Small intestine (tissue), 7 donors: Measurements from ENCODE around the gene RB1. TPM values are rescaled to one million over a fixed set of nuclear protein-coding genes. Genes with fewer than 3 reads are reported as not detected.
"Not testable (repeated sequence)": the region's sequence is repeated elsewhere in the genome, so short reads cannot be mapped to it uniquely, and the experiment has no call there.

Source experiments
- DNase-seq, 2 donors: peaks; one replicate each; pipeline versions ENCODE4 v3.0.0 to v3.0.0-alpha.2; 2013
- FAIRE-seq: peaks from 2 replicates; lab custom pipeline; 2012; peaks lifted over from hg19 to GRCh38; lab: Jason Lieb, UNC
- H3K27ac ChIP-seq, 3 donors: one replicate each; pipeline ENCODE4 v1.5.1; 2013; ENCODE audit warnings: low read length in 2 of 3, mild to moderate bottlenecking in 2 of 3, control low read depth in 1 of 3, inconsistent platforms in 1 of 3, low read depth in 1 of 3, moderate library complexity in 1 of 3
- H3K27me3 ChIP-seq, 3 donors: one replicate each; pipeline ENCODE4 v1.6.1; 2013; ENCODE audit warnings: low read length in 3 of 3, inconsistent platforms in 1 of 3; ENCODE audit not compliant: control insufficient read depth in 3 of 3, insufficient read depth in 3 of 3
- H3K36me3 ChIP-seq, 3 donors: one replicate each; pipeline ENCODE4 v1.6.1; 2013; ENCODE audit warnings: low read length in 3 of 3, inconsistent platforms in 1 of 3, low read depth in 1 of 3, mild to moderate bottlenecking in 1 of 3, moderate library complexity in 1 of 3; ENCODE audit not compliant: control insufficient read depth in 3 of 3, insufficient read depth in 2 of 3
- H3K4me1 ChIP-seq, 3 donors: one replicate each; pipeline ENCODE4 v1.6.1; 2013; ENCODE audit warnings: low read length in 2 of 3, inconsistent platforms in 1 of 3, low read depth in 1 of 3, mild to moderate bottlenecking in 1 of 3, moderate library complexity in 1 of 3; ENCODE audit not compliant: control insufficient read depth in 3 of 3, insufficient read depth in 2 of 3
- H3K4me3 ChIP-seq, 3 donors: one replicate each; pipeline ENCODE4 v1.5.1; 2013; ENCODE audit warnings: low read length in 3 of 3, control low read depth in 1 of 3, inconsistent platforms in 1 of 3, low read depth in 1 of 3, mild to moderate bottlenecking in 1 of 3, moderate library complexity in 1 of 3
- H3K9me3 ChIP-seq, 2 donors: one replicate each; pipeline ENCODE4 v1.6.1; 2013; ENCODE audit warnings: low read depth in 1 of 2, low read length in 1 of 2; ENCODE audit not compliant: control insufficient read depth in 2 of 2, insufficient read depth in 1 of 2
- WGBS, 3 donors: extraction: QIAGEN DNeasy Blood & Tissue Kit; methylation state at CpG; one replicate each; pipeline ENCODE4 v1.1.7; 2013; 5-methylcytosine and 5-hydroxymethylcytosine counted together
- polyA plus RNA-seq, 4 donors: library from polyadenylated mRNA; stranded (reverse) in 3 of 4; unstranded in 1 of 4; fragments of 200-250 nt in 3 of 4; fragments of 120-200 nt in 1 of 4; gene quantifications; one replicate each; pipeline versions ENCODE4 v1.2.1 to v1.2.3, GENCODE V29; 2013
- donor health status: healthy with polysubstance abuse.
- donor health status: control.
- donor health status: control.
- donor health status: Bipolar disorder and iron deficiency.
- donor health status: healthy.

The RB1 gene
- polyA plus RNA-seq, 4 donors, result 11.9 to 33.6 (median 20.2) TPM

DNA sequence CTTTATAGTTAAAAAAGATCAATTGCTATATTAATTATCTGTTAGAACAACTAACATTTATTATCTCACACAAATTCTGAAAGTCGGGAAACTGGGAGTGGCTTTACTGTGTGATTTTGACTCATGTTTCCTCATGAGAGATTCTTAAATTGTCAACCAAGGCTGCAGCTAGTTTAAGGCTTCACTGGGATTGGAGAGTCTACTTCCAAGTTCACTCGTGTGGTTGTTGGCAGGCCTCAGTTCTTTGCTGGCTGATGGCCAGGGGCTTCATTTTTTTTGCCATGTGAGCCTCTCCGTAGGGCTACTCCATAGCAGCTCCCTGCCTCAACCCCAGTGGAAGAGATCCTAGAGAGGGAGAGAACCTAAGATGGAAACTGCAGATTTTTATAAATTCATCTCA is 133.8 kb downstream of the RB1 start:
- FAIRE-seq, result no peak

DNA sequence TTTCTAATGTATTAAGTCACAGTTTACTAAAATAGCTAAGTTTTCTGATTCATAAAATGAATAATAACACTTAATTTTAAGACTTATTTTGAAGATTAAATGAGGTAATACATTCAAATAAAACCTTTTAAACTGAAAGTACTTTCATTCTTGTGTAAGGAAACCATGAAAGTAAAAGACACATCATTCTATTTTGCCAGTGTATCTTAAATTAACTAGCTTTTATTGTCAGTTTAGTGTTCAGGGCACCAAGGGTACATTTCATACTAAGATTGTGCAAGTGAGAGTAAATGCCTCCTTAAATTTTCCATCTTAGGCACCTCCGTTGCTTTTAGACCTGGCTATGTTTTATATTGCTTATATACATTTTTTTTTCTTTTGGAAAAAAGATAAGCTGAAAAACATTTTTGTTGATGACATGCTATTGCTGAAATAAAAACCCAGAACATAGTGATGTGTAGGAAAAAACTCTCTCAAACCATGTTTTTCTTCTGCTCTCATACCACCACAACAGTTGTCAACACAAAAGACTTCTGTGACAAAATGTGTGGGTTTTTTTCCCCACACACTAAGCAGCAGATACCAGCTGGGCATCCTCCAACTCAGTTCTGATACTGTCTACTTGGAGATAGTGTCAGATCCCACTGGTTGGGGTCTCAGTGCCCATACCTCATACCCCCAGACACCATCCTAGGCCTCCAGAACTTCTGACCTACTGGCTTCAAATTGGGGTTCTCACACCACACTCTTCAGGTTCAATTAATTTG is 140.1 kb downstream of the RB1 start:
- WGBS, 3 donors, result 75 to 86% (median 80%) methylated on average over 1 of the region's 1 CpG
- Histone ChIP-seq H3K27ac (no peak overlapping the region), H3K4me3 (no peak overlapping the region), H3K36me3 (no peaks in the 10 kb centered on the region), H3K9me3 (no peaks in the 10 kb centered on the region), H3K27me3 (no peaks in the 10 kb centered on the region), H3K4me1 (no peaks in the 10 kb centered on the region)
- no peak for DNase-seq
- FAIRE-seq, result peak; percentile 98

More for the DNA sequence above, 133.8 kb downstream of the RB1 start:
- H3K36me3 ChIP-seq, result no peaks in the 10 kb centered on the region
- 40 to 60% (median 59%) methylated on average over 3 of the region's 3 CpGs for WGBS, 3 donors
- H3K9me3 ChIP-seq, result no peaks in the 10 kb centered on the region
- H3K4me3 ChIP-seq, result no peak overlapping the region
- DNase-seq, result no peak
- H3K27ac ChIP-seq, result peak overlapping the region in 1 of 3 donors; percentile 9
- no peaks in the 10 kb centered on the region for H3K27me3 ChIP-seq
- peaks cover 0 to 3% (median 0%) of the 10 kb centered on the region in 3 donors for H3K4me1 ChIP-seq

DNA sequence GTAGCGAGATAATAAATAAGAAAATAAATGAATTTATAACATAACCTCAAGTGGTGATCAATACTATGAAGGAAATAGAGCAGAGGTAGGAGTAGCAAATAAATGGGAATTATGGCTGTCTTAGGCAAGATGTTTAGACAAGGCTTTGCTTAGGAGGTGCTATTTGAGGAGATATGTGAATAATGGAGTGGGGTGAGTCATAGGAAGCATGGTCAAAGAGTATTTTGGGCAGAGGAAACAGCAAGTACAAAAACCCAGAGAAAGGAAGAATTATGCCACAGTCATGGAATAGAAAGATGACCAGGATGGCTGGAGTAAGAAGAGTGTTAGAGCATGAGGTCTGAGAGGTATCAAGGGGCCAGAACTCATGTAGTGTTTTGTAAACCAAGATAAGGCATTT is 142.9 kb downstream of the RB1 start:
- no peak for FAIRE-seq
- no peaks in the 10 kb centered on the region for H3K4me1 ChIP-seq
- 96 to 100% (median 96%) methylated on average over 1 of the region's 1 CpG for WGBS, 3 donors

DNA sequence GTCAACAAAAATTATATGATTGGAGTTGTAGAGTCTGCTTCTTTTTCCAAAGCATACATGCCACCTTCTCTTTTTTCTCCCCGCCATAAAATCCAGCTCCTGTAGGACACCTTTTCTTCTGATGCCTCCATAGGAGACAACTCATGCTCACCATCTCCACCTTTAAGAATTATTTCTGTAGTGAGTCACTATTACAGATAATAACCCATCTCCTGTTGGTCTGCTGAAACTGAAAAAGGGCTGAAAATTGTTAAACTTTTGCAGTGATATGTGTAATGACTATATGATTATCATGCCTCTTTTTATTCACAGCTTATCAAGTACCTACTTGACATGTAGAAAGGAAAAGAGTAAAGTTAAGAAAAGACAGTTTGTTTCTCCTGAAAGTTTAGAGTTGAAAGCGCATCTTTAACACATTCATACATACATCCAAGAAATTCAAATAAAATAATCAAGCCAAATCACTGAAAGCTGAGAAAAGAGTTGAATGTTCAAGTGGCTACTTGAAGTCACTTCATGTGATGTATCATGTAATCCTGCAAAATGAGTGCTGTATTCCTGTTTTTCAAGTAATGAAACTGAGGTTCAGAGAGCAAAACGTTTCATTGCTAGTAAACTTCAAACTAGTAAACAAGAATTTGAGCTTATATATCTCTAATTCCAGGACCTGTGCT is 144.9 kb downstream of the RB1 start:
- no peak for DNase-seq
- H3K9me3 ChIP-seq, result peaks cover 0 to 3% of the 10 kb centered on the region in 2 donors
- no peaks in the 10 kb centered on the region for H3K4me1 ChIP-seq
- 71 to 79% (median 73%) methylated on average over 3 of the region's 3 CpGs for WGBS, 3 donors
- H3K27me3 ChIP-seq, result no peaks in the 10 kb centered on the region
- no peaks in the 10 kb centered on the region for H3K36me3 ChIP-seq
- H3K27ac ChIP-seq, result no peak overlapping the region
- no peak overlapping the region for H3K4me3 ChIP-seq
- no peak for FAIRE-seq

More for the DNA sequence above, 142.9 kb downstream of the RB1 start:
- no peak for DNase-seq
- no peaks in the 10 kb centered on the region for H3K27me3 ChIP-seq
- no peak overlapping the region for H3K27ac ChIP-seq
- H3K36me3 ChIP-seq, result no peaks in the 10 kb centered on the region
- H3K9me3 ChIP-seq, result peaks cover 0 to 3% of the 10 kb centered on the region in 2 donors
- no peak overlapping the region for H3K4me3 ChIP-seq

DNA sequence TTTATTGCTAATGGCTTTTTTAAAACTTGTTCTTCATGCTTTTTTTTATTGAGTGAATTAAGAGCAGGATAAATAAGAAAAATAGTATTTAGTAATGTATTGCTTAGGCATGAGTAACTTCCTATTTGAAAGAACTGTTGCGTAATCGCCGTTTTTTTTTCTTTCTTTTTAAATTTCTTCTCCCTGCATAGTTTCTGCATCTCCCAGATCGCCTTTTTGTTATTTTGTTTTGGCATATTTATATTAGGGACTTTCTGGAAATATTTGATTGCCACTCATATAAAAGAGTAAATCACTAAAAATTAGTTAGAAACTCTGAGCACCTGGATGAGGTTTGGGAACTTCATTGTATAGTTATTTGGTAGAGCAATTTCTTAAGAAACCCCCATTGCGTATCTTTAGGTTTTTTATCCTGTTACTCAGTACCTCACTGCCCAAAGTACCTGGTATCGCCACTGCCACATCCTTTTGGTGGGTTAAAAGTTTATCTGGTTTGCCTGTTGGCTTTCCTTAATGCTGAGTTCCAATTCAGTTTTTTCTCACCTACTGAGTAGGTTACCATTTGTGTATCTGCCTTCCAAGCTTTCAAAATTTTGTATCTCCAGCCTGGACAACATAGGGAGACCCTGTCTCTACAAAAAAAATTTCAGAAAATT is 145.5 kb downstream of the RB1 start:
- Histone ChIP-seq H3K4me3 (no peak overlapping the region), H3K9me3 (peaks cover 0 to 3% of the 10 kb centered on the region in 2 donors), H3K27ac (peak overlapping the region in 1 of 3 donors; percentile 24), H3K36me3 (no peaks in the 10 kb centered on the region), H3K4me1 (no peaks in the 10 kb centered on the region), H3K27me3 (no peaks in the 10 kb centered on the region)
- DNase-seq (no peak), FAIRE-seq (no peak)
- 56 to 78% (median 58%) methylated on average over 6 of the region's 6 CpGs for WGBS, 3 donors

DNA sequence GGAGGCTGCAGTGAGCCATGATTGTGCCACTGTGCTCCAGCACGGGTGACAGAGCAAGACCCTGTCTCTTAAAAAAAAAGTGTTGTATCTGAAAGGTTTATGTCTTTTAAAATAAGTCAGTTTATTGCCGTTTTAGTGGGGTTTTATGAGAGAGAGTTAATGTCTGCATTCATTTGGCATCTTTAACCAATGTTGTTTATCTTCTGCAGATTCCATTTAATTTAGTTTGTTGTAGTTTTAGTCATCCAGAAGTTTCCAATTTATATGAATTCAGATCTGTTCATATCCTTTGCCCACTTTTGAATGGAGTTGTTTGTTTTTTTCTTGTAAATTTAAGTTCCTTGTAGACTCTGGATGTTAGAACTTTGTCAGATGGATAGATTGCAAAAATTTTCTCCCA is 146.1 kb downstream of the RB1 start:
- Histone ChIP-seq H3K27me3 (no peaks in the 10 kb centered on the region), H3K36me3 (no peaks in the 10 kb centered on the region), H3K9me3 (peaks cover 0 to 3% of the 10 kb centered on the region in 2 donors), H3K4me3 (no peak overlapping the region), H3K27ac (no peak overlapping the region), H3K4me1 (no peaks in the 10 kb centered on the region)
- no peak for FAIRE-seq
- no peak for DNase-seq
- 81 to 91% (median 88%) methylated on average over 2 of the region's 2 CpGs for WGBS, 3 donors

DNA sequence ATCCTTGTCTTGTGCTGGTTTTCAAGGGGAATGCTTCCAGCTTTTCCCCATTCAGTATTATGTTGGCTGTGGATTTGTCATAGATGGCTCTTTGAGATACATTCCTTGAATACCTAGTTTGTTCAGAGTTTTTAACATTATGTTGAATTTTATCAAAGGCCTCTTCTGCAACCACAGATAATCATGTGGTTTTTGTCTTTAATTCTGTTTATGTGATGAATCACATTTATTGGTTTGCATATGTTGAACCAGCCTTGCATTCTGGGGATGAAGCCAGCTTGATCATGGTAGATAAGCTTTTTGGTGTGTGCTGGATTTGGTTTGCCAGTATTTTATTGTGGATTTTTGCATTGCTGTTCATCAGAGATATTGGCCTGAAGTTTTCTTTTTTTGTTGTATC is 147.6 kb downstream of the RB1 start:
- not testable (repeated sequence) for DNase-seq, H3K27me3 ChIP-seq, H3K9me3 ChIP-seq, H3K27ac ChIP-seq, H3K36me3 ChIP-seq, FAIRE-seq, H3K4me3 ChIP-seq, H3K4me1 ChIP-seq

DNA sequence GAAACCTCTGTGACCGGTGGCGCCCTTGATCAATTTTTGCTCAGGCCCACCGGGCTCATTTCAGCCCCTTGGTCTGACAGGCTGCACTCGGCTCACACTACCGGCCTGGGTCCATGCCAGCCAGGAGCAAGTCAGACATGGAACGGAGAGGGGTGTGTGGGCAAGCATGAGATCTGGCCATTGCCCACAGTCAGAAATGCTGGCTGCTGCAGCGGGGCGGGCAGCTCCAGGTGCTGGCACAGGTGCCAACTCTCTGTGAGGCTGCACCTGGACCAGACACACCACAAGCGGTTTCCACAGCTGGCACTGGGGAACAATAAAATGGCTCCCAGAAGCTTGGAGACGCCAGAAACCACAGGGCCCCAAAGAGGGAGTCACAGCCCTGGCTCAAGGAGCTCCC is 153.0 kb downstream of the RB1 start:
- FAIRE-seq, result no peak
- Histone ChIP-seq H3K27me3 (no peaks in the 10 kb centered on the region), H3K4me3 (no peak overlapping the region), H3K9me3 (no peaks in the 10 kb centered on the region), H3K4me1 (no peaks in the 10 kb centered on the region), H3K27ac (no peak overlapping the region), H3K36me3 (peaks cover 2 to 22% (median 4%) of the 10 kb centered on the region in 3 donors)
- 94 to 97% (median 97%) methylated on average over 10 of the region's 10 CpGs for WGBS, 3 donors
- DNase-seq, result no peak
